MM.1S (cell line): ENCODE data around the gene TASP1.

Experiments used
- CTCF ChIP-seq: fragments of 300-600 bp; sonication (generic); IDR thresholded peaks from 2 replicates; pipeline ENCODE4 v1.5.1; 2016; ENCODE audit warnings: antibody characterized with exemption, low read length, mixed read lengths
- EZH2phosphoT487 ChIP-seq: fragments of 300-600 bp; sonication (generic); IDR thresholded peaks from 2 replicates; pipeline ENCODE4 v1.6.1; 2018; ENCODE audit warnings: antibody characterized with exemption, low read length

DNA sequence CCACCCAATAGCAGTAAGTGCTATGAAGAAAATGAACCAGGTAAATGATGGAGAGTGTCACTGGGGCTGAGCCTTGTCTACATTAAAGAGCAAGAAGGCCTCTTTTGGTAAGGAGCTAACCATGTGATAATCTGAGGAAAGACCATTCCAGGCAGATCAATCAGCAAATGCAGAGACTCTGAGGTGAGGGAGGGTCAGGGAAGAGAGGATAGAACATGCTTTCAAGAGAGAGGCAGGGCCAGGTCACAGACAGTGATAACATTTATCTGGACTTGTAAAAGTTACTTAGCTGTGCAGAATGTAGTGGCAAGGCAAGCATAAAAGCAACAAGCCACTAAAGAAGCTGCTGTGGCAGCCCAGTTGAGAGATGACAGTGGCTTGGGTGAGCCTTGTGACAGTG, 197.3 kb downstream of the TASP1 start:
- TF ChIP-seq CTCF (no peak), EZH2phosphoT487 (no peak)
